ENCODE measurements around the gene RFTN1.

- TF ChIP-seq CTCF (IDR thresholded peaks at IDR 0.05), result no peak
- no peak for TF ChIP-seq POLR2A (IDR thresholded peaks at IDR 0.05)
Observed at GRCh38 chr3:16308727-16309126, 204.8 kb downstream of the RFTN1 start.
